T-helper 2 cell treated with Interferon-gamma antibody and Interleukin-4, amounts not matched to agents 100 ng/mL and 5 ng/mL, for 36 hours (primary cell): Measurements from ENCODE around the gene PTPRN2. TPM values are rescaled to one million over a fixed set of nuclear protein-coding genes. Genes with fewer than 3 reads are reported as not detected.

ENCODE experiments used
- intact Hi-C: fragments of 100-400 bp; cut with micrococcal nuclease; formaldehyde crosslinking; loops from one replicate; pipeline ENCODE4 v1.15.1; 2023
- total RNA-seq: library from RNA; stranded (reverse); gene quantifications from 2 replicates; pipeline ENCODE4 v1.2.3, GENCODE V29; 2022

Gene PTPRN2
- total RNA-seq, 1 donor from 2014 or later = 5.1 TPM

DNA sequence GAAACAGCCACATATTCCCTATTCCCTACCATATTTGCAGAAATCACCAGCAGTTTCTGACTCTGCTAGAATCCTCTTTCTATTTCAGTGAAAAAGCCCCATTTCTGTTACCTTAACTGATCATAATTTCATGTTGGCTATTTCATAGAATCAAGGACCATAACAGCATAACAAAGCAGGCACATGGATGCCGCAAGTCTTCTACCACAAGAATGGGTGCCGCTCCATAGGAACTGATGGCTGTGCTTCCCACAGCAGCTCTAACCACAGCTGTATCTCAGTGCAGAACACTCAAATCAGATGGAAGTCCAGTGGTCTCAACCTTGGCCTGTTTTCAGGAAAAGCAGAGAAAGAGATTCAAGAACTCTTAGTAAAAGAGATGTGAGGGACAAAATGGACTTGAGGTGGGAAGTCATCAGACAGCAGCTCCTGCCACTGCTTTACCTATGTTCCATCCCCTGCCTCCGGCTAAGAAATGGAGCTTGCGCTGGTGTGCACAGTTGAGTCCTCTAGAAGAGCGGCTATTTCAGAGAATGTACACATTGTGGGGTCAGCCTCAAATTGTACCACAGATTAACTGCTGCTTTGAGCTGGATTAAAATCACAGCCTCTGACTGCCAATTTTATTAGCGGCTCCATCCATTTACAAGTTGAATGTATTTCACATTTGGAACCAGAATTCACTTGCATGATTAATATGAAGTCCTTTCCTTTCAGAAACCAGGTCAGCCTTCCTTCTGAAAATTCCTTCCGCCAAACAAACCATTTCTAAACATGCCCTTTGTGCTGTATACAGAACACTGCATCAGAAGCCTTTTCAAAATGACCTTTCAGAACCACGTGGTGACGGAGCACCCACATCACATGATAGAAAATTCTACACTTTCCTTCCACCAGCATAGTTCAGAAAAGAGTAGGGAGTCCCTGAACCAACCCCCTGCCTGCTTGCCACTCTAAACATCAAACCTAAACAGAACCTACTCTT lies 7.7 kb downstream of the PTPRN2 start:
- intact Hi-C loops = no loop called here

DNA sequence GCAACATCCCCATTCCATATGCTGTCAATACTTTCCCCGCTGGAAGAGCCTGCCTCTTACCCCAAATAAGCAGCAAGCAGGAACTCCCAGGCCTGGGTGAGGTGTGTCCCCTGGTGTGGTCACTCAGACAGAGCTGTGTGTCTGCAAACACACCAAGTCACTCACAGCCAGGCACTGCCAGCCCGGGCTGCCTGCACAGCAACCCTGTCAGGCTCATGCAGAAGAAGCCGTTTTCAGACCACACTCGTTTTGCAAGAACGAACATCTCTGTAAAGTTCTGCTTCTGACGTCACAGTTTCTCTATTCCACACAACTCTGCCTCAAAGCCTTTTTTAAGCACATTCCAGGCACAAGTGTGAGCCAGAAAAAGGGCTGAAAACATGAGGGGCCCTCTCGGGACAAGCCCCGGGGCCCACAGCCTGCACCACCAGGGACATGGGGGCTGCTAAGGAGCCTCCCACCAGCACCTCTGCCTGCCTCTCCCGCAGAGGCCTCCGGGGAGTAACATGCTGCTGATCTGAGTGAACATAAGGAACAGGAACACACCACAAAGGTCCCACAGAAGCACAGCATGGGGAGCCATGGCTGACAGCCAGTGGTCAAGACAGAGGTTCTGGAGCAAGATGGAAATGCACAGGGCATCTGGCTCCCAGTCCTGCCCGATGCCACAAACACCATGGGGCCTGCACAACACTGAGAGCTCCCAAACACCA lies 11.4 kb downstream of the PTPRN2 start:
- intact Hi-C loops = no loop called here

DNA sequence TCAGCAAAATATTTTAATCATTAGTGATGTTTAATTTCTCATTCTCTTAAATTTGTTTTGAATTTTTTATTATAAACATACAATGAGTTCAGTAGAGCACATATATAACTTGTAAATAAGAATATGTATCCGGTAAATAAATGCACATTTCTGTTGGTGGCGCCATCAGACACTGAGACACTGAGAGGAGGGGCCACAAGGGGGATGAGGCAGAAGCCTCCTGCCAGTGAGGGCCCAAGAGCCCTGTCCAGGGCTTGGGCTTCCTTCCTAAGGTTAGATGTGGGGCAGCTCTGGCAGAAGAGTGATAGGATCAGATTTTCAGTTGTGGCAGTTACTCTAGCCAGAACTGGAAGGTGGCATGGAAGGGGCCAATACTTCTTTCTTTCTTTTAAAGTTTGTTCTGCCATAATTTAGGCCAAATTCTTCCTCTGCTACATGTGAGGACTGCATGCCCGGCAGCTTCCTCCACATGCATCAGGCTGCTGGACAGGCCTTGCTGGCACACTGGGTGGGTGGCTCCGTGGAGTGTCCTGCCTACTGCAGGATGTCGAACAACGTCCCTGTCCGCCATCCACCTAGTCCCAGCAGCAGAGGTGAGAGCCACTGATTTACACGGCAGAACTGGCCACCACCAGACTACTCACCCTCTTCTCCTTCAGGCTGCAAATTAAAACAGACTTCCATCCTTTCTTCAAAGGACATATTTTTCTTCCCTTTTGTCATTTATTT lies 13.2 kb downstream of the PTPRN2 start:
- intact Hi-C loops = no loop called here

DNA sequence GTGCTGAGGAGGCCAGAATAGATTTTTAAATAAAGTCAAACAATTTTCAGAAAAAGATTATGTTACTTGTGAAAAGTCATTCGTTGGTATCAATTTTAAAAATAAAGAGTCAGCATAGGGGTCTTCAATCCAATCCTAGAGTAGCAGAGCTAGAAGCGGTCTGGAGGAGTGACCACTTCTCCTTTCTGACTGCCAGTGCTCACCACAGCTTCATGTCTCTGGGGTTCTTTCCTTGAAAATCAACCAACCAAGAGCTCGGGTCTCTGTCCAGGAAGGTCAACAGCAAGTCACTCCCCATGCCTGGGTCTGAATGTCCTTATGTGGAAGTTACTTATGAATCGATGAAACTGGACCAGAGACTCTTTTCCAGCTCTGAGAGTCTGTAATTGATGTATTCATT lies 14.3 kb downstream of the PTPRN2 start:
- intact Hi-C loops = no loop called here

DNA sequence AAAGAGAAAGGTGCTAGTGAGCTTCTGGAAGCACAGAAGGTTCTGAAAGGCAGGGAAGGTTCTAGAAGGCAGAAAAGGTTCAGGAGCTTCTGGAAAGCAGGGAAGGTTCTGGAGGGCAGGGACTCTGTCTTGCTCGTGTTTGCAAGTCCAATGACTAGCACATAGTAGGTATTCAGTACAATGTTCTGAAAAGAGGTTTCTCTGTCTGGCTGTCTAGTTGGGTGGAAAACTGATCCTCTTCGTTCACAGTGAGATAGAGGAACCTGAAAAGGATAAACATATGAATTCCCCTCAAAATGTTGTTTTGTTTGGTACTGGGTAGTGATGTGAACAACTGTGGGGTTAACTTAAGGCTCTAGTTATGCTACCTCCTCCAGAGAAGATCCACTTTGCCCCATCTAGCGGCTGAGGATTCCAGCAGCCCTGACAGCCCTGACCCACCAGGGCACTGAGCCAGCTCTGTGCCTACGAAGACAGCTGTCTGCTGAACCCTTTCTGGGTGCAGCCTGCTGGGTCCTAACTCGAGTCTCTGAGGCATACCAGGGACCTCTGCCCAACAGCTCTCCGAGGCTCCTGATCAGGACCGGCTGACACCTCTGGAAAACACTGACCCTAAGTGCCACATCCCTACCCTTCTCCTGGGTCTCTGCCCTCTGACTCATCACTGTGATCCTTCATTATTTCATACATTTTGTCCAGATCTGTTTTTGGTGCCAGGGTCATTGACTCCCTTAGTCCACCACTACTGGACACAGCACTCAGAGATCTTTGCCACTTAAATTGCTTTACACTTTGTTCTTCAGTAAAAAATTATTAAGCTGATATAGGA lies 15.4 kb downstream of the PTPRN2 start:
- intact Hi-C loops = no loop called here

DNA sequence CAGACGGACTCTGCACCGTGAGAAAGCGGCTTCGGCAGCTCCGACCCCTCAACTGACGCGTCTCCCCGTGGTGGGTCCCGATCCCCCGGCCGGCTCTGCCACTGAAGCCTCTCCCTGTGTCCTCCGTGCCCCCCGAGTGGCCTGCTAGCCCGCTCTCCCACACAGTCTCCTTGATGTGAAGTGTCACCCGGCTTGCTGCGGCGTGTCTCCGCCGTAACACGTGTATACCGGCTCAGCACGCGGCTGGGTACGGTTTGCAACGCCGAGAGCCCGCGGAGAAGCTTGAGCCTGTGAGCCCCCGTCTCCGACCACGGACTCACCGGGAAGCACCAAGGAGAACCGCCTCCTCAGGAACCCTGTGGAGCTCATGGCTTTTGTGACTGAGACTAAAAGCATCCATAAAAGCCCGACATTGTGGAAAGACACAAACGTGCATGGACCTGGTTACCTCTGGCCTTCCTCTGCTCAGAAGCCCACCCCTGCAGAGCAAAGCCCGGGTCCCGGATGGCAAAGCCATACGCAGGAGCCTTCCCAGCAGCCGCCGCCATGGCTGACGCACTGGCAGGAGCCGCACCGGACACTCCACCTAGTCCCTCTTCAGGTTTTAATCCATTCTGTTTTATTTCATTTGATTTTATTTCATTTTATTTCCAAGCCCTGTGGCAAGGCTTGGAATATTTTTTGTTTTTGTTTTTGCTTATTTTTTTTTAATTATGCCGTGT lies 17.0 kb downstream of the PTPRN2 start:
- intact Hi-C loops = no loop called here

DNA sequence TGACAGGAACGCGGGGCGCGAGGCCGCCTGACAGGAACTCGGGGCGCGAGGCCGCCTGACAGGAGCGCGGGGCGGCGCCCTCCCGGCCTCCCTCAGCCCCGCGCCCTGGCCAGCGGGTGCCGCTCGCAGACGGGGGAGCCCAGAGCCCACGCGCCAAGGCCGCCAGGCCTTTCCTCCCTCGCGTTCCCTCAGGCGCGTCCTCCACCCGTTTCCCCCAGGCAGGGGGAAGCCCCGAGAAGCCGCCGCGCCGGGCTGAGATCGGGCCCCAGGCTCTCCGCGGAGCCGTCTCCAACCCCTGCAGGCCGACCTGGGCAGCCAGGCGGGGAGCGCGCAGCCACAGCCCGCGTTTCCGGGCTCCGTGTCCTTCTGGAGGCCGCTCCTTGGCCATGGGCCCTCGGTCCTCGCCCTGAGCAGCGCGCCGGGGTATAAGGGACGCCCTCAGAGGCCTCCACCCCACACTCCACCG lies 17.7 kb downstream of the PTPRN2 start:
- intact Hi-C loops = no loop called here

DNA sequence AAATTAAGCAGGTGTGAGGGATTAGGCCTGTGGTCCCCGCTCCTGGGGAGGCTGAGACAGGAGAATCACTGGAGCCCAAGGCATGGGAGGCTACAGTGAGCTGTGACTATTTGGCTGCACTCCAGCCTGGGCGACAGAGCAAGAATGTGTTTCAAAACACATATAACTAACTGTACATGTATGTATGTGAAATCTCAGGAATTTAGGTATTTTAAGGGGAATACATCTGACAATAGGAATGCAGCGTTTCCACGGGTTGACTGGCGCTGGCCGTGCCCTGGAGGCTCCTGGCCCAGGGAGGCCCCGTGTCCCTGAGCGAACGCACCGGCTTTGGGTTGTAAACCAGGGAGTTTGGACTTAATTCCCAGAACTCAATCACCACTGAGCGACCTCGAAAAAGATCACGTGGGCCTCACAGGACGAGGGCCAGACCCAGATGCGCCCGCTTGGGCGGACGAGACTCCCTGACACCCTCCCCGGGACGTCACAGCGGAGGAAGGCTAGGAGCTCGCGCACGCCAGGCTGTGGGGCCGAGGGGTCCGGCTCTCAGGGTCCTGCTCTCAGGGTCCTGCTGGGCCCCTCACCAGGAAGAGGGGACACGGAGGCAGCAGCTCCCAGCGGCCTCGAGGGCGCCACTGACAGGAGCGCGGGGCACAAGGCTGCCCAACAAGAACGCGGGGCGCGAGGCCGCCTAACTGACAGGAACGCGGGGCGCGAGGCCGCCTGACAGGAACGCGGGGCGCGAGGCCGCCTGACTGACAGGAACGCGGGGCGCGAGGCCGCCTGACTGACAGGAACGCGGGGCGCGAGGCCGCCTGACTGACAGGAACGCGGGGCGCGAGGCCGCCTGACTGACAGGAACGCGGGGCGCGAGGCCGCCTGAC lies 18.4 kb downstream of the PTPRN2 start:
- intact Hi-C loops = no loop called here

DNA sequence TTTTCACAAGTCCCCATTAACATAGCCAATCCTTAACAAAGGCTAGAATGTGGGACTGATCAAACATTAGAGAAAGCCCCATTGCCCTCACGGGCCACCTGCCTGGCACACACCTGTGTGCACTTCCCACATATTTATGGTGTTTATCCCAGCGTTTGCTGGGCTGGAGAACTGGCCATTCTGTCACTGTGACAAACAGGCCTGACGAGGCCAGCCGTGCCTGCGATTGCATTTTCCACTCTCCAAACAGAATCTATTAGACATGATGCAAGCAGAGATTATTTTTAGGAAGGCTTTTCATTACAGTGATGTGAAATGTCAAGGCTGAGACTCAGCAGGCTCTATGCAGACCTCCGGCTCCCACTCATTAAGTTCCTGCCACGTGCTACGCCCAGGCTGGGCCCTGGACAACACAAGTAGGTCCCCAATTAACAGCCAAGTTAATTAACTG lies 20.4 kb downstream of the PTPRN2 start:
- intact Hi-C loops = no loop called here

DNA sequence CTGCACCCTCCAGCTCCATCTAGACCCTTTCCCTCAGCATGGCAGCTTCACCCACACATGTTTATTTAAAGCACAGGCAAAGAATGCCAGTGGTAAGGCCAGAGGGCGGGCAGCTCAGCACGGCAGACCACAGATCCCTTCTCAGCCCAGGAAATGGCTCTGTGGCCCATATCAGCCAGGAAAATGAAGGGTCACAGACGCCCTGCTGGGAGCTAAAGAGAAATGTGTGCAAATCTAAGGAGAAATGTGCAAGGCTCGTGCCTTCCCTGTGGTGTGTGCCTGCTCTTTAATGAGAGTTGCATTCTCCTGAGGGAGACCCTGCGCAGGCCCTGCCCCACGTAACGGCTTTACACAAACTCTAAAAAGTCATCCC lies 23.0 kb downstream of the PTPRN2 start:
- intact Hi-C loops = no loop called here

DNA sequence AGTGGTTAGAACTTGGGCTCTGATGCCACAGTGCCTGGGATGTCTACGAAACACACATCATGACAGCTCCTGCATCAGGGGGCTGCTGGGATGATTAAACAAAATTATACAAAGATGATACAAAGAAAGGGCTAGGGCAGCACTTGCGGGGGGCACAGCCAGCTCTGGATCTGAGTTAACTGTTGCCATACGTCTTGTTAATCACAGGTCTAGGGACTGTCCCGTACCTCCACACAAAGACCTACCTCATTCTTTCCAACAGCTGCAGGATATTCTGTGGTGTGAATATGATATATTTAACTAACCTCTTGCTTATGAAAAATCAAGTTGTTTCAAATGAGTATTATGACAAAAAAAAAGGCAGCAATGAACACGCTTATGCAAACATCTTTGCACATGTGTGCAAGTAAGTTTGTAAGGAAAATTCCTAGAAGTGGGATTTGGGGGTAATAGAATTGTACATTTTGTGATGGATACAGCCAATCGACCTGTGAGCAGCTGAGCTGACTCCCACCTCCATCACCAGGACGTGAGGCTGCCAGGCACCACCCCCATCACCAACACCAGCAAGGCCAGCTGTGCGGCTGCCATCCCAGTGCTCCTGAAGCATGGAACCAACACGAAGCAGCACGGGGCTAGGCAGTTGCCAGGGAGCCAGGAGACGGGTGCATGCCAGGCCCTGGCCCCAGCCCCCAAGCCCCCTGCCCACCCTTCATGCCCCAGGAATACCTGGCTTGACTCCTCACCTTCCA lies 23.5 kb downstream of the PTPRN2 start:
- intact Hi-C loops = no loop called here

DNA sequence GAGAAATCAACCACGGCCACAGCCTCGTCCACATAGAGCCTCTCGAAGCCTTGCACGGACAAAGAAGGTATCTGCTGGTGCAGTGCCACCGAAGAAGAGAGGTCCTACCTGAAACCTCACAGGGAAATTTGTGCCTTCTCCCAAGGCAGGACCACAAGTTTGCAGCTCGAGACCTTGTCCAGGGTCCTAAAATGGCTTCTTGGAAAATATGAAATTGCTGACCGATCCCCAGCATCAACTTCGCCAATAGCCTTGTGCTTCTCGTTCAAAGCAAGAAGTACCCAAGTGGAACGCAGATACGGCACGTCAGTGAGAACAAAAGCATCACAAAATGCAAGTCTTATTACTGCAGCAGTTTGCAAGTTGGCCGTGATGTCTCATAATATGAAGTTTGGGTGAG lies 24.6 kb downstream of the PTPRN2 start:
- intact Hi-C loops = no loop called here

DNA sequence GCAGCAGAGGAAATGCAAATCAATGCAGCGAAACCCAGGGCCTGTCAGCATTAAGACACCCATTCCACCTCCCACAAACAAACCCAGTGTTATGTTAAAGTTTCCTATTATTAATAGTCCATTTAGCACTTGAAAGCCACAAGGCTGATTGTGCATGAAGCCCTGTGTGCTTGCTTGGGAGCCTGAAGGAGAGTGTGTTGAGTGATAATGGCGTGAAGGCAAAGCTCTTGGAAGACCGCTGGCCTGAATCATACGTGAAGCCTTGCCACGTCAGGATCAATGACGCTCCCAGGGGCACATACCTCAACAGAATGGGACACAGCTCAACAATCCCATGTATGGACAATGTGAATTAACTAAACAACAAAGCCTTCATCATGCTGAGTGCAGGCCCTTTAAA lies 25.1 kb downstream of the PTPRN2 start:
- intact Hi-C loops = no loop called here

DNA sequence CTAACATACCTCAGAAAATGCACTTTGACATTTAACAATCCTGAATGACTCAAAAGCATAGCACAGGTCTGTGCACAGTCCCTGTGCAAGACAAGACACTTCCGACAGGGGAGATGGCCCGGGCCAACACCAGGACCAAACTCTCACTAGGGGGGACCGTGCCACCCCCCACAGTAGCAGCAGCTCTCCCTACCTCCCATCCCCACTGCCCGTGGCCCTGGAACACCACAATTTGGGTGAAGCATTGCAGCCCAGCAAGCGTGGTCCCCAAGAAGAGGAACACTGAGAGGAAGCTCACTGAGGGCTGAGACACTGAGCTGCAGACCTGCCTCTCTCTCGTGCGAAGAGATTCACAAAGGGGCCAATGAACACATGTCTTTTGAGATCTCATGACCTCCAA lies 26.0 kb downstream of the PTPRN2 start:
- intact Hi-C loops = no loop called here

DNA sequence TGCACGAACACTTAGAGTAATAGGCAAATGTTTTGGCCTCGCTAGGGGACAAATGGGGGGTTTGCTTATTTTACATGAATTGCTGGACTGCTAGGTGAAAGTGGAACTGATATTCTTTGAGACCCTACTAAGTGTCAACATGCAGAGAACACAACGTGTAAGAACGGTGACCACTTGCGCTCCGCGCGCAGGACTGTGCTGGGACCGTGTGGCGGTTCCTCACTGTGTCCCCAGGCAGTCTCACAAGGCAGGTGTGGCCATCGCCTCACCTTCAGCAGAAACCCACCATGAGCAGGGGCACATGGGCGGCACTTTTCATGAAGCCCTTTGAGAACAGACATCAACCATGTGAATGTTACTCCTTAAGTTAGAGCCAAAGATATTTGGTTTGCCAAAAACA lies 27.2 kb downstream of the PTPRN2 start:
- intact Hi-C loops = no loop called here

DNA sequence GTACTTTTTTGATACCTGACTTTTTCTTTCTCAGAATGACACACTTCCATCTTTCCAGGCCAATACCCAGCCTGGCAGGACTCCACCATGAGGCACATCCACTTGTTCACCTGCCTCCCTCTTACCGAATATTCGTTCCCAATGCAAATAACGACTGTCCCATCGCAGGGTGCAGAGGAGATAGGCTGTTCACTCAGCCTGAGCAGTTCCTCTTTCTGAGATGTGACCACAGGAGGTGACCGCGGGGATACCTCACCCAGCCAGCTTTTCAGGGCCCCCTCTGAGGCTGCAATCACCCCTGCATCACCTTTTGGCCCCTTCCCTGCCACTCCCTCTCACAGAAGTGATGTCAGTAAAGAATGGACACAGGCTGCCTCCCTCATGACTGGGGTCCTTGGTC lies 28.3 kb downstream of the PTPRN2 start:
- intact Hi-C loops = no loop called here

DNA sequence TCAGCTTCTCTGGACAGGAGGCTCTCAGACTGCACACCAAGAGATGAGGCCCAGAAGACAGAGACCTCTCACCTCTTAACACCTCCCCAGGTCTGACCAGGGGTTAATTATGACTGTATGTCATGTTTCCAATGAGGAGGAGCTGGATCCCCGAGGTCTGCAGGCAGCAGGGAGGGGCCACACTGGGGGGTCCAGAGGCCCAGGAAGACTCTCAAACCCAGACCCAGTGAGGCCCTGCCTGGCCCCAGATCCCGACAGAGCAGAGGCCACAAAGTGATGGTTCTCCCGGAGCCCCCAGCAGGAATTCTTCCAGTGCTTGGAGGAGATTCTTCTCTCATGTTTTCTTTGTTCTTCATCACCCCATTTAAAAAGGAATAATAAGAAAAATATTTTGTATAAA lies 28.8 kb downstream of the PTPRN2 start:
- intact Hi-C loops = no loop called here

DNA sequence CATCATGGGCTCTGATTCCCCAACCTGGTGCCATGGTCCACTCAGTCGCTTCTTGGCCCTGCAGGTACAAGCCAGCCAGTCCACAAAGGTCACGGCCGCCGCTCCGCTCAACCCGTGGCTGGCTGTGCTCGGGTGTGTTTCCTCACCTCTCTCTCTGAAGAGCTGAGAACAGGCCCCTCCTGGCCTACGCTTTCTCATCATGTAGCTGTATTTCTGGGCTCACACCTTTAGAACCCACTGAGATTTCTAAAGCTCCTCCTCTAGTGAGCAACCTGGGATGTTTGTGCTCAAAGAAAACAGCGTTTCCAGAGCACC lies 30.2 kb downstream of the PTPRN2 start:
- intact Hi-C loops = no loop called here
